IPS DF 6.9 (cell line): Measurements from ENCODE around the gene BCR.

ENCODE experiments used
- DNase-seq: peaks from one replicate; pipeline ENCODE4 v3.0.0-alpha.2; 2013; ENCODE audit warnings: low read depth, low spot score
- H3K27ac ChIP-seq: one replicate; pipeline ENCODE4 v1.5.1; 2013; ENCODE audit warnings: low read length, control low read depth
- H3K27me3 ChIP-seq: 2 replicates; pipeline ENCODE4 v1.6.1; 2013; ENCODE audit warnings: mild to moderate bottlenecking, low read length; ENCODE audit not compliant: control insufficient read depth, insufficient read depth
- H3K36me3 ChIP-seq: 2 replicates; pipeline ENCODE4 v1.6.1; 2013; ENCODE audit warnings: low read length; ENCODE audit not compliant: control insufficient read depth, insufficient read depth
- H3K4me1 ChIP-seq: 2 replicates; pipeline ENCODE4 v1.6.1; 2013; ENCODE audit warnings: low read length; ENCODE audit not compliant: control insufficient read depth, insufficient read depth
- H3K4me3 ChIP-seq: 2 replicates; pipeline ENCODE4 v1.5.1; 2013; ENCODE audit warnings: mild to moderate bottlenecking, low read length
- H3K9me3 ChIP-seq: 2 replicates; pipeline ENCODE4 v1.6.1; 2013; ENCODE audit warnings: low read length, inconsistent platforms; ENCODE audit not compliant: control insufficient read depth, insufficient read depth
- WGBS: extraction: QIAGEN DNeasy Blood & Tissue Kit; methylation state at CpG from one replicate; pipeline ENCODE4 v1.1.7; 2013; ENCODE audit warnings: mixed read lengths, missing lambda C conversion rate; ENCODE audit not compliant: insufficient read length, insufficient coverage; 5-methylcytosine and 5-hydroxymethylcytosine counted together

Gene BCR

DNA sequence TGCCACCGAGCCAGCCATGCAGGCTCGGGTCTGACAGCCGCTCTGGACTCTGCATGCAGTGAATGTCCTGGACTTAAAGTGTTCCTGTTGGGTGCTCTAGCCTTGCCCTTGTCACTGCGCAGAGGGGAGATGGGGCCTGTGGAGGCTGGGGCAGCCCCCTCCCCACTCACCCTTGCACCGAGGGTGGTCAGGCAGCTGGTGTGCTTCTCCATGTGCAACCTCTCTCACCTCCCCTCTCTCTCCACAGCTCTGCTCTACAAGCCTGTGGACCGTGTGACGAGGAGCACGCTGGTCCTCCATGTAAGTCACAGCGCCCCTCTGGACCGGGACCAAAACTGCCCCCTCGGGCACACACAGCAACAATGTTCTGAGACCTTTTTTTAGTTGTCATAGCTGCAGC lies 92.5 kb downstream of the BCR start:
- no peak overlapping the region for H3K27ac ChIP-seq
- H3K27me3 ChIP-seq: no peaks in the 10 kb centered on the region
- H3K4me3 ChIP-seq: no peak overlapping the region
- WGBS: no CpG with 5 or more reads among the region's 11 CpGs
- no peaks in the 10 kb centered on the region for H3K9me3 ChIP-seq
- peaks cover 36% of the 10 kb centered on the region for H3K36me3 ChIP-seq
- peaks cover 11% of the 10 kb centered on the region for H3K4me1 ChIP-seq
- DNase-seq: no peak

DNA sequence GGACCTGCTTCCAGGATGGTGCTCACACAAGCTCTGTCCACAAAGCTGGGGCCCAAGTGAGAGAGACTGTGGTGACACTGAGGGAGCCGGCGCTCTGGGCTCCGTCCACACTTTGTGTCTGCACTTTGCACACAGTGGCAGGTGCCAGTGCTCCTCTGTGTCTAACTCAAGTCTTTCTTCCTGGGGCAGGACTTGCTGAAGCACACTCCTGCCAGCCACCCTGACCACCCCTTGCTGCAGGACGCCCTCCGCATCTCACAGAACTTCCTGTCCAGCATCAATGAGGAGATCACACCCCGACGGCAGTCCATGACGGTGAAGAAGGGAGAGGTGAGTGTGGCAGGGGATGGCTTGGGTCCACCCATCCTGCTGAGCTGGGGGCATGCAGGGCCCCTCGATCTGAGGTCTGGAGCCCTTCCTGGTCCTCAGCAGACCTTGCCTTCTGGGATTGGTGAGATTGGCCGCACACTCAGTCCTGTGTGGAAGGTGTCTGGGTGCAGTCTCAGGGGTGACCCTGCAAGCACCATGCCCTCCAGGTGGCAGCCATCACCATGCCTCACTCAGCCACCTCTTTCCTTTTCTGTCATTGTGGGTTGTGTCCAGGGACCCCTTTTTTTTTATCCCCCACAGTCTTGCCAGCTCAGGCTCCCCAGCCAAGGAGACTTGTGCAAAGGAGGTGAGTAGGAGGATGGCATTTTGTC lies 93.3 kb downstream of the BCR start:
- H3K4me3 ChIP-seq: no peak overlapping the region
- no CpG with 5 or more reads among the region's 10 CpGs for WGBS
- H3K27ac ChIP-seq: no peak overlapping the region
- peaks cover 7% of the 10 kb centered on the region for H3K4me1 ChIP-seq
- peaks cover 36% of the 10 kb centered on the region for H3K36me3 ChIP-seq
- no peak for DNase-seq
- H3K9me3 ChIP-seq: no peaks in the 10 kb centered on the region
- H3K27me3 ChIP-seq: no peaks in the 10 kb centered on the region

DNA sequence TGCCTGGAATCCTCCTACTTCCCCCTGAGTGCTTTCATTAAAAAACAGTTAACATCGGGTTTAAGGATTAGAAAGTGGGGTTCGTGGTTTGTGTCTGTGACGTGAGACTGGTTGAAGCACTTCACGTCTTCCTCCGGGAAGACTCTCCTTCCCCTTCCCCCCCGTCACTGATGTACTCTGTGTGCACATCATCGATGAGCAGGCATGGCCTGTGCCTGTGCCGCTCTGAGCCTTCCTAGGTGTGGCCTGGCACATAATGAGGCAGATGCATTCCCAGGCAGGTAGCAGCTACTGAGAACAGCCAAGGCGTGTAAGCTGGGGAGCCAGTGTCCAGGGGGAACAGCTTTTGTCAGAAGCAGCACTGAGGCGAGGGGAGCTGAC lies 93.8 kb downstream of the BCR start:
- H3K4me3 ChIP-seq: no peak overlapping the region
- no peaks in the 10 kb centered on the region for H3K9me3 ChIP-seq
- H3K4me1 ChIP-seq: peaks cover 5% of the 10 kb centered on the region
- no peak for DNase-seq
- H3K36me3 ChIP-seq: peaks cover 36% of the 10 kb centered on the region
- no peaks in the 10 kb centered on the region for H3K27me3 ChIP-seq
- no peak overlapping the region for H3K27ac ChIP-seq
- no CpG with 5 or more reads among the region's 10 CpGs for WGBS

DNA sequence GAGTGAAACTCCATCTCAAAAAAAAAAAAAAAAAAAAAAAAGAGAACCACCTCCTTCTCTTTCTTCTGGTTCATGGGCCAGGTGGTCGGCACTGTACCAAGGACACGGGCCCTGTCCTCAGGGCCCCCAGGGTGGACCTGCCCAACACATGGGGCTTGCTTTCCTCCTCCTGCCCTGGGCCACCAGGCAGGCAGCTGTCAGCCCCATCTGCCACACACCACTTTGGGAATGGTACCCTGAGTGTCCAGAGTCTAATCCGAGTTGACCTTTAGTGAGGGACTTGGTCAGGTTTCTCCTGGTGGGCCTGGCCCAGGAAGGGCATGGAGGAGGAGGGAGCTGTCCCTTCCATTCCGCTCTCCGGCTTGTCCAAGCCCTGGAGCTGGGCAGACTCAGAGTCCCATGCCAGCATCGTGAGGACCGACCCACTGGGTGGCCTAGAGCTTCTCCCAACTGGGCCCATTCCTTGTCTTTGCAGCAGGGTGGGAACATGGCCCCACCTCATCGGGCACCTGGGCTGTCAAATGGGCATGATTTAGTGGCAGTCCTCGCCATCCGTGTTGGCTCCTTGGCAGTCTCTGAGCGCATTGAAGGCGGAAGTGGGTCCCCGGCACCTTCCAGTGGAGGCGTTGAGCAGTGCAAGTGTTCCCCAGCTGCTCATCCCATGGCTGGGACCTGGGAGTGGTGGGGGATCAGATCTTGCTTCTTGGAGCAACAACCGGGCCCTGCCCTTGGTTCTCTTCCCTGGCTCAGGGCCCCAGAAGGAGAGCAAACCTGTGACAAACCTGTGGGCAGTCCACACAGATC lies 94.8 kb downstream of the BCR start:
- no peaks in the 10 kb centered on the region; the same call in 1 of the 2 replicates for H3K4me1 ChIP-seq

DNA sequence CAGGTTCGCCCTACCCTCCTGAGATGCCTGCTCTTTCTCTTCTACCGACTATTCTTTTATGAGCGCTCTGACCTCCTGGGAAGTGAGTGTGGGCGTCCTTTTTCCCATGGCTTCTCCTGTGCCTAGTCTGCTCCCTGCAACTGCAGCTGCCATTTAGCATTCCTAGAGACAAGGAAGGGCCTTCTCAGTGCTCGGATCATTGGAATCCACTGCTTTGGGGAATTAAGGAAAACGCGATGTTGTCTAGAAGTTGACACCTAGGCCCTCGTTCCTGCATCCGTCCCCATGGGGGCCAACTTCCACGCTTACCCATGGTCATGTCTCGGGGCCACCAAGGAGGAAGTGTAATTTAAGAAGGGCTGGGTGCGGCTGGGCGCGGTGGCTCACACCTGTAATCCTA lies 95.4 kb downstream of the BCR start:
- no peaks in the 10 kb centered on the region for H3K27me3 ChIP-seq
- no peaks in the 10 kb centered on the region; the same call in 1 of the 2 replicates for H3K4me1 ChIP-seq
- peaks cover 35% of the 10 kb centered on the region for H3K36me3 ChIP-seq
- no peak overlapping the region for H3K27ac ChIP-seq
- DNase-seq: no peak
- no CpG with 5 or more reads among the region's 14 CpGs for WGBS
- H3K4me3 ChIP-seq: no peak overlapping the region
- no peaks in the 10 kb centered on the region for H3K9me3 ChIP-seq

More for the DNA sequence above, 94.8 kb downstream of the BCR start:
- no peak overlapping the region for H3K27ac ChIP-seq
- no peaks in the 10 kb centered on the region for H3K9me3 ChIP-seq
- no peak overlapping the region for H3K4me3 ChIP-seq
- H3K27me3 ChIP-seq: no peaks in the 10 kb centered on the region
- H3K36me3 ChIP-seq: peaks cover 36% of the 10 kb centered on the region
- no peak for DNase-seq
- no CpG with 5 or more reads among the region's 15 CpGs for WGBS

DNA sequence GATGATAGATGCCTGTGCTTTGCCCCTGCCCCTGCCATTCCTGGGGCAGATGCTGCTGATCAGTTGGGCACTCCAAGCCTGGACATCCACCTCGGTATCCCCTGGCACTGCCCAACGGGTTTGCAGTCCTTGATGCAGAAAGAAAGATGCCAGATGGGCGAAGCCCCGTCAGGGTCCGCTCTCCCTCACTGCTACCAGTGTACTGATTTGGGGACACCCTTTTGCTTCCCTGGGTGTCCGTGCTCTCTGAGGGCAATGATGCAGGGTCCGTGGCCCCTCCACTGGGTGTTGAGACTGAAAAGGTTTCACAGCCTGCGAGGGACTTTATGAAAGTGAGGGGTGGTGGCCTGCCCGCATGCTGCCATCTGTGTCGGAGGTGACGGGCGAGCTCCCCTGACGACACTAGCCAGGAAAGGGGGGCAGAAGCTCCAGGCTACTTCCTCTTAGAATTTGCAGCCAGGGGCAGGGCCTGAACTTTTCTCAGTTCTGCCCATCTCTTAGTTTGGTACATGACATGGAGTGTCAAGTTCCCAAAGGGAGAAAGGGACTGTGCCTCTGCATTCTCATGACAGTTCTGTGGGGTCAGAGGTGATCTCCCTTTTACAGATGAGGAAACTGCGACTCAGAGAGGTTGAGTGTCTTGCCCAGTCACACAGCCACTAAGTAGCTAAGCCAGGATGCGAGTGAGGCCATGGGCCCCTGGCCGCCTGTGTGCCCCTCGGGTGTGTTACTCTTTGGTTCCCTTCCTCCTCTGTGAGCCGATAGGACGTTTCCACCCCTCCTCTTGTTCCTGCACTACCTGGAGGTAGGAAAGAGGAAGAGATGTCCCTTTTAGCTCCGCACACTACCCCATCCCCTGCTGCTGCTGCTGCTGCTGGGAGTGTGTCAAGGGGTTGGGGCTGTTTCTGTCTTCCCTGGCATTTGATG lies 96.6 kb downstream of the BCR start:
- no peak overlapping the region for H3K4me3 ChIP-seq
- no peaks in the 10 kb centered on the region for H3K27me3 ChIP-seq
- no peaks in the 10 kb centered on the region; the same call in 1 of the 2 replicates for H3K4me1 ChIP-seq
- no peak for DNase-seq
- H3K27ac ChIP-seq: no peak overlapping the region
- no CpG with 5 or more reads among the region's 20 CpGs for WGBS
- no peaks in the 10 kb centered on the region for H3K9me3 ChIP-seq
- H3K36me3 ChIP-seq: peaks cover 32% of the 10 kb centered on the region

- no peaks in the 10 kb centered on the region for H3K27me3 ChIP-seq
- H3K4me1 ChIP-seq: no peaks in the 10 kb centered on the region; the same call in 1 of the 2 replicates
- WGBS: no CpG with 5 or more reads among the region's 15 CpGs
- peaks cover 27% of the 10 kb centered on the region for H3K36me3 ChIP-seq
- no peak overlapping the region for H3K4me3 ChIP-seq
- no peak overlapping the region for H3K27ac ChIP-seq
- H3K9me3 ChIP-seq: no peaks in the 10 kb centered on the region
- DNase-seq: no peak
These were observed 97.4 kb downstream of the BCR start for GRCh38 chr22:23277583-23278295.

DNA sequence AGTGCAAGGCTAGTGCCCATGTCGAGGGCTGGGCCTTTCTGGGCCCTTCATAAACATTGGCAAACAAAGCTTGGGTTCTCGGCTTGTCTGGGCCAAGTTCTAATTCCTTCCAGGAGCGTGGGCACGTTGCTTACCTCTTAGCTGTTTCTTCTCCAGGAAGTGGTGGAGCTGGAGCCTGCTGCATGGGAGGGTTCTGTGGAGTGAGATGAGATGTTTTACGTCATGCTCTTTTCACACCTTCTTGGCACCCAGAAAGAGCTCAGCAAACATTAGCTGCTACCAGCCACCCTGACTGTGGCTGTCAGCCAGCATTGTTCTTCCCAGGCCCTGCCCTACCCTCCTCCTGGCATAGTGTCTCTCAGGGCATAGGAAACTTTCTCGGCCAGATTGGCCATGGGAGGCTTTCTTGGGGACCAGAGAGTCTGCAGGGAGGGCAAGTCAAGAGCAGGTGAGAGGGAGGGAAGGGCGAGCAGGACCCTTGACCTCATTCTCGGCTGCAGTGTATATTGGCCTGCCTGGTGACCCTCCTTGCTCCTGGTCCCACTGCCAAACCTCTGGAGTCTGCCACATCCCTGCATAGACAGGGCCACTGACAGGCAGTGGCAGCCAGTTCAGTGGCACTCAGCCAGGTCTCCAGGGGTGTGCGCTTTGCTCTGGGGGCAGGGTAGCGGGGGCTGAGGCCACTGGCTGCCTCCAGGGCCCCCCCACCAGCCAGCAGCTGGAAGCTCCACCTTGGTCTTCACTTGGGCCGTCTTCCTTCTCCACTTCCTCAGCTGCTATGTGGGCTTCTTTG lies 98.8 kb downstream of the BCR start:
- no CpG with 5 or more reads among the region's 11 CpGs for WGBS
- no peak overlapping the region for H3K4me3 ChIP-seq
- no peak overlapping the region for H3K27ac ChIP-seq
- H3K4me1 ChIP-seq: no peaks in the 10 kb centered on the region; the same call in 1 of the 2 replicates
- peaks cover 20% of the 10 kb centered on the region for H3K36me3 ChIP-seq
- no peaks in the 10 kb centered on the region for H3K9me3 ChIP-seq
- H3K27me3 ChIP-seq: no peaks in the 10 kb centered on the region
- DNase-seq: no peak

- H3K4me3 ChIP-seq: no peak overlapping the region
- no peak overlapping the region for H3K27ac ChIP-seq
- DNase-seq: no peak
- H3K27me3 ChIP-seq: no peaks in the 10 kb centered on the region
- no peaks in the 10 kb centered on the region; the same call in 1 of the 2 replicates for H3K4me1 ChIP-seq
- peaks cover 19% of the 10 kb centered on the region for H3K36me3 ChIP-seq
- no peaks in the 10 kb centered on the region for H3K9me3 ChIP-seq
- WGBS: no CpG with 5 or more reads among the region's 6 CpGs
These were observed 99.5 kb downstream of the BCR start for GRCh38 chr22:23279781-23280180.
